HG03442 (cell line): ENCODE measurements around the gene ZXDC.

Experiments used
- ATAC-seq: cut with Tn5 transposase; IDR thresholded peaks from one replicate; pipeline ENCODE4 v1.9.1; 2021; ENCODE audit warnings: mild to moderate bottlenecking, moderate library complexity; ENCODE audit not compliant: unreplicated experiment

ZXDC gene

DNA sequence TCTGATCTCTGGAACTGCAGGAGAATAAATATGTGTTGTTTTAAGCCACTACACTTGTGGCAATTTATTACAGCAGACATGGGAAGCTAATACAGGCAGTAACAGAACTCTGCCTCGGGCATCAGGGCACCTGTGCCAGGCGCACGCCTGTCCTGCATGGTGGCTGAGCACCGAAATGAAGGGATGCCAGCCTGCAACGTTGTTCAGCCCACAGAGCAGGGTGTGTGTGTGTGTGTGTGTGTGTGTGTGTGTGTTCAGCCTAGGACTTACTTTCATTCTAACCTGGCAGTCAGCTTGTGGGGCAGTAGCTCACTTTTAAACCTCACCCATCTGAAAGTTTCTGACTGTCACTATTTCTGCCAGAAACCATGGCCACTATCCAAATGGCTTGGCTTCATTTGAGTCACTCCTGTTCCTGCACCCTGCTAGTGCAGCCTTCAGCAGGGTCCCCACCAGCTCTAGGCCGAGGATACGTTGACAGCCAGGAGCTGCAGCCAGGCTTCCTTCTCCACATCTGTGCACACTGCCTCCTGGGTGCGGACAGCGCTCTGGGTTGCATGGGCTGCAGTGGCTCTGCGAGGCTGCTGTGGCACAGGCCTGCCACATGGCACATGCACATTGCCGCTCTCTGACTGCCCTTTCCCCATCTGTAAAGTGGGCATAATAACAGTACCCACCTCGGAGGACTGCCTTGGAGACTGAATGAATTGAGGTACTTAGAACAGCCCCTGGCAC lies 37.4 kb upstream of the ZXDC start:
- ATAC-seq = no peak

GRCh38 chr3:126512026-126512425 lies 36.3 kb upstream of the ZXDC start:
- ATAC-seq = no peak

GRCh38 chr3:126511291-126511690 lies 35.6 kb upstream of the ZXDC start:
- no peak for ATAC-seq

- ATAC-seq = no peak
Measured at GRCh38 chr3:126510308-126510910, 34.7 kb upstream of the ZXDC start.

DNA sequence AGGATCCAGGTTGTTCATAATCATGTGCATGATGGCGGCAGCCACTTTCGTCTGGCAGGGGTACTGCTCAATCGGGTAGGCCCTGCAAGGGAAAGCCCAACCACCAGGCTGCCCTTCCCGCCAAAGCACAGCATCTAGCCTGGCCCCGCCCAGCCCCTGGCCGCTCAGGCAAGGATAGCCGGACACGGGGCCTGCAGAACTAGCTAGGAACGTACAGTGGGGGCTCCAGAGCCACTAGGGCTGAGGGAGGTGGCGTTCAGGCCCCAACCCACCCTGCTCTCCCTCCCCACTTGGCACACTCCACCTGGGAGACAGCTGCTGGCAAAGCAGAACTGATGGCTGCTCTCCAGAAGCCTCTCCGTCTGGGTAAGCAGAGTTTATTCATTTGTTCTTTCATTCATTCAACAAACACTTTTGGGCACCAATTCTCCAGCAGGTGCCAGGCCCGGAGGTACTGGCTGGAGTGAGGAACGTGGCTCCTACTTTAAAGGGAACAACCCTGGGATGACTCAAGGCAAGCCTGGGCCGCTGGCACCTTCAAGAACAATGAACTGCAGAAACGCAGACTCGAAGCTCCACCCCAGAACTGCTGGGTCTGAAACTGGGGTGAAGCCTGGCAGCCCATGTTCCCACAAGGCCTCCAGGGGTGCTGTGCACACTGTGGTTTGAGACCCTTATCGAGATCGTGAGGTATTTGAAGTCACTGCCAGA lies 34.1 kb upstream of the ZXDC start:
- ATAC-seq = no peak

- no peak for ATAC-seq
Measured at GRCh38 chr3:126508564-126508964, 32.9 kb upstream of the ZXDC start.

- ATAC-seq = no peak
Measured at GRCh38 chr3:126507886-126508285, 32.2 kb upstream of the ZXDC start.

DNA sequence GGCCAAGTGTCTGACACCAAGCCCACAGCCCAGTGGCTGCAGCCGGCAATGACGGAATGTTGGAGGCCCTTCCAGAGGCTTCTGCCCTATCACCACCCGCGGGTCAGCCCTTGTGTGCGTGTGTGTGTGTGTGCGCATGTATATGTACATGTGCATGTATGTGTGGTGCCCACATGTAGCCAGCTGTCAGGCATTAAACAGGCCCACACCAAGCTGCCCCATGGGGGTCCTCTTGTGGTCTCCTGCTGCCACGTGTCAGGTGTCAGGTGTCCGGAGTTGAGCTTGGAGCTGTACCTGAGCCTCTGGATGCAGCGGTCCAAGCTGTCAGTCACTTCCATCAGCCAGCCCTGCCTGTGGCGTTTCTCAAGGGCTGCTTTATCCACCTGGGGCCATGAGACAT lies 28.0 kb upstream of the ZXDC start:
- ATAC-seq = no peak

DNA sequence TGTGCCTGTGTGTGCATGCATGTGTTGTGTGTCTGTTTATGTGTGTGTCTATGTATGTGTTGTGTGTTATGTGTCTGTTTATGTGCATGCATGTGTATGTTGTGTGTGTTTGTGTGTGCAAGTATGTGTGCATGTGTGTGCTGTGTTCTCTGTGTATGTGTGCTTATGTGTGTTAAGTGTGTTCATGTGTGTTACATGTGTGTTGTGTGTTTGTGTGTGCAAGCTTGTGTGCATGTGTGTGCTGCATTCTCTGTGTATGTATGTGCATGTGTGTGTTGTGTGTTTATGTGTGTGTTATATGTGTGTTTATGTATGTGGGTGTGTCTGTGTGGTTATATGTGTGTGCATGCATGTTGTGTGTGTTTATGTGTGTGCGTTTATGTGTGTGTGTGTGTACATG lies 27.0 kb upstream of the ZXDC start:
- no peak for ATAC-seq

DNA sequence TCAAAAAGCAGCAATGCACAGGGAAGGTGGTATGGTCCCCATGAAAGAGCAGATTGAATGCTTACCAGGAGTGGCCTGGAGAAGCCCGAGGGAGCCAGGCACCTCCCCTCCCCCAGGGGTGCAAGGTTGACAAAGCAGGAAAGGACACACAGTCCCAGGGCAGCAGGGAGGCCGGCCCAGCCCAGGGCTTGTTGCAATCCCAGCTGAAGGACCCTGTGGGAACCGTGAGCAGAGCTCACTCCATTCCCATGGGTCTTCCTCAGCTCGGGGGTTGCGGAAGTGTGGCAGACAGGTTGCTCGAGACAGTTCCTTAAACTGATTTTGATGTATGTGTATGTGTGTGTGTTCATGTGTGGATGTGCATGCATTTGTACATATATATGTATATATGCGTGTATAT lies 26.0 kb upstream of the ZXDC start:
- ATAC-seq = no peak

DNA sequence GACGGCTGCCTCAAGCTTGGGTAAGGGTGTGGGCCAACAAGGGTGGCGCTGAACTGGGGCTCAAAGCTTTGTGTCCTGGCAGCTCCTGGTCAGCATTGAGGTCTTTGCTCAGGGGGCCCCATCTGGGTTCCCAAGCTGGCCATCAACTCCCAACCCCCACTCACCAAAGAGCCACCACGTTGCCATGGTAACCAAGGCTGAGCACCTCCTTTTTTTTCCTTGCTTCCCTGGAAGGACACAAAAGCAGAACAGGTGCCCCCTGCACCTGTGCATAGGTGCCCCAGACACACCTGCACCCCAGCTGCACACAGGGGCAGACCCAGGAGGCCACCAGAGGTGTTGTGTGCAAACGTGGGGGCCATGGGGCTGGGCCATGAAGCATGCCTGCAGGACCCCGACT lies 25.4 kb upstream of the ZXDC start:
- no peak for ATAC-seq

GRCh38 chr3:126500016-126500415 lies 24.3 kb upstream of the ZXDC start:
- ATAC-seq = no peak

DNA sequence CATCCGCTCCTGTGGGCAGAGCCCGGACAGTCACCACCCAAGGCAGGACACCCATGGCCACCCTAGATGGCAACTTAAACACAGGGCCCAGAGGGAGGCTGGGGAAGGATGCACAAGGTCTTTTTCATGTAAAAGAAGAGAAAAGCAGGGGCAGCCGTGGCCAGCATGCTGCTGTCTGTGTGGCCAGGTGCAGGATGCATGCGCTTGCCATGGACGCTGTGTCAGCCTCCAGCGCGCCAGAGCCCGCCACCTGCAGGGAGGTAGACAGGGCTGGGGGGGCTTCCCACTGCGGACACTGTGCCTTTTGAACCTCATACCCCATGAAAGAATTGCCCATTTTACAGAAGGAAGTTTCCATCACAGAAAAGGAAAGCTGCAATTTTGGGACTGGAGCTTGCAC lies 23.7 kb upstream of the ZXDC start:
- ATAC-seq = no peak

- no peak for ATAC-seq
Measured at GRCh38 chr3:126498929-126499328, 23.2 kb upstream of the ZXDC start.

GRCh38 chr3:126498461-126498860 lies 22.8 kb upstream of the ZXDC start:
- no peak for ATAC-seq

DNA sequence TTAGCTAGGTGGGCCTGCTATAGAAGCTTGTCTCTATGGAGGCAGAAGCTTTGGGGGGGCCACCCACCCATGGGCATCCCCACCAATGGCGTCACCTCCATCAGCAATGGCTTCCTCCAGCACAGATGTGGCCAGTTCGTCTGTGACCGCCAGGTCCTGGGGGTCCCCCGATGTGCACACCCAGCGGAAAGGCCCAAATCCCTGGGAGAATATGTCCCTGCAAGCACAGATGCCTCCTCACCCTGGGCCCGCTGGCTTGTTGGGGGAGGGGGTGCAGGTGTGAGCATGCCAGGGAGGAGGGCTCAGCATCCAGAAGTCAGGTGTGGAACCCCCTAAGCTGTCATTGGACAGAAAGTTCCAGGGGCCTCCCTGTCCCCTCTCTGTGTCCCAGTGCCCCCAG lies 22.3 kb upstream of the ZXDC start:
- ATAC-seq = no peak

- no peak for ATAC-seq
Measured at GRCh38 chr3:126496894-126497850, 21.5 kb upstream of the ZXDC start.

DNA sequence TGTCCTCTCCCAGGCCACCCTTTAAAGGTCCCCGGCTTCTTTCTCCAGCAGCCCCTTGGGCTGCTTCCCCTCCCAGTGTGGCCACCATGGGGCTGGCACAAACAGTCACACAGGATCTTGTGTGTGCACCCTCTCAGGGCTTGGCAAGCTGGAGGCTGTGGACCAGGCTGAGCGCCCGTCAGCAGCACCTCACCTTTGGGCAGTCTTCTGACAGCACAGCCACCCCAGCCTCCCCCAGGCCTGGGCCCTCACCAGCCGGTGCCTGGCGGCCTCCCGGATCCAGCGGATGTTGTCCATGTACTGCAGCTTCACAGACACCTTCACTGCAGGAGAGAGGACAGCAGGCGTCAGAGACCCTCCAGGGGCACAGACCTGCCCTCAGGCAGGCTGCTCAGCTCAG lies 20.1 kb upstream of the ZXDC start:
- ATAC-seq = no peak

- no peak for ATAC-seq
Measured at GRCh38 chr3:126494970-126495230, 19.2 kb upstream of the ZXDC start.

- ATAC-seq = no peak
Measured at GRCh38 chr3:126494204-126494969, 18.7 kb upstream of the ZXDC start.

DNA sequence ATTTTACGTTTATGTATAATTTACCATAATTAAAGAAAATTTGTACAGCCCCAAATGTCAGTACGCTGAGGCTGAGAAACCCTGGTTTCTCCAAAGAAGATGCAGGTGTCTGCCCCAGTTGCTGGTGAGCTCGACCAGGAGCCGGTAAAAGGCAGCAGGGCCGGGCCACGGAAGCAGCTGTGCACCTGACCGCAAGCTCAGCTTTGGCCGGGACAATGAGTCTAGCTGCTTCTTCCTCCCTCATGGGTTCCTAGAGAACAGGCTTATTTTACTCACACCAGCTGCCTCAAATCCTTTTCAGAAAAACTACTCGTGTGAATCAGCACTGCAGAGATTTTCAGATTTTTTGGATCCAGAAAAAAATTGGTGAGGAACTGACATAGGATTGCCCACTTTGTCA lies 18.0 kb upstream of the ZXDC start:
- no peak for ATAC-seq
